PFSK-1 (cell line): ENCODE data around the gene UBR4.

Experiments used
- REST ChIP-seq, 2 experiments: IDR thresholded peaks; 2 replicates each; pipeline versions ENCODE4 v1.6.1 to v1.8.0; 2011 to 2012; ENCODE audit warnings: low read depth in 2 of 2, low read length in 2 of 2, control low read depth in 1 of 2, inconsistent platforms in 1 of 2, mild to moderate bottlenecking in 1 of 2, moderate library complexity in 1 of 2; ENCODE audit not compliant: insufficient read depth in 1 of 2
- TAF1 ChIP-seq: IDR thresholded peaks from 2 replicates; pipeline ENCODE4 v1.6.1; 2012; ENCODE audit warnings: low read length, control low read depth, borderline replicate concordance; ENCODE audit not compliant: insufficient read depth

GRCh38 chr1:19059773-19060172 lies 150.3 kb downstream of the UBR4 start:
- TF ChIP-seq REST (IDR thresholded peaks at IDR 0.05; ENCODE audit: insufficient read depth in 1 of 2, low read depth in 2 of 2, low read length in 2 of 2) (no peak), TAF1 (no peak)
